ENCODE results near the gene PLEKHA4.
"Not testable (repeated sequence)": the region's sequence is repeated elsewhere in the genome, so short reads cannot be mapped to it uniquely, and the experiment has no call there.

The PLEKHA4 gene

DNA sequence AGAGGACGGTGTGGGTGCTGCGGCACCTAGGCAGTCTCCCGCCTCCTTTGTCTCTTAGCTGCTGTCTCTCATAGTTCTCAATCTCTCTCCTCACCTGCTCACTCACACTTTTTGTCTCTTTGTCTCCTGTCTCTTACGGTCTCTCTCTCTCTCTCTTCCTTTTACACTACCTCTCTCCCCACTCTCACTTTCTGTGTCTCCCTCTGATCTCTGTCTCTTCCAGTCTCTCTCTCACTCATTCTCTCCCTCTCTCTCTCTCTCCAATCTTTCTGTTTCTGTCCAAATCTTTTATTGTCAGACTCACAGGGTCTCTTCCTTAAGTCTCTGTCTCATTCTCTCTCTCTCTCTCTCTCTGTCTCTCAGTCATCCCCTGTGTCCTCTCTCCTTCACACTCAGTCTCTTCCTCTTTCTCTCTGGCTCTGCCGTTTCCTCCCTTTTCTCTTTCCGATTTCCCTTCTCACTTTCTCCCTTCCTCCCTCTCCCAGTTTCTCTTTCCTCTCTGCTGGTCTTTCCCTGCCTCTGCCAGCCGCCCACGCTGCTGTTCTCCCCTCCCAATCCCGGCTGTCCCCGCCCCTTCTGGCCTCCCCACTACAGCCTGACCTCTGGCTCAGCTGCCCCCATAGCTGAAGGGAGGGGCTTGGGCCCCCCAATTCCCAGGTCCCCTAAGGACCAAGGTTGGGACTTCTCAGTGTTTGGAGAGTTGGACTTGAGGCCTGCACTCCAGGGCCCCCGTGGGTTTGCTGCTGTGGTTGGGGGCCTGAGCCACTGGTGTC lies at the start of gene PLEKHA4:
Gene PLEKHA4, minus strand, starts transcription at position 504 of the 773 bp plus-strand sequence. CDS start 997 bp downstream, outside the sequence.
- FAIRE-seq: no peak
- DNase-seq (ENCODE audit: insufficient read length, low spot score): no peak

- FAIRE-seq: no peak
- no peak for DNase-seq (ENCODE audit: insufficient read length, low spot score)
These were observed 49.7 kb upstream of the PLEKHA4 start for GRCh38 chr19:48918071-48918470.

DNA sequence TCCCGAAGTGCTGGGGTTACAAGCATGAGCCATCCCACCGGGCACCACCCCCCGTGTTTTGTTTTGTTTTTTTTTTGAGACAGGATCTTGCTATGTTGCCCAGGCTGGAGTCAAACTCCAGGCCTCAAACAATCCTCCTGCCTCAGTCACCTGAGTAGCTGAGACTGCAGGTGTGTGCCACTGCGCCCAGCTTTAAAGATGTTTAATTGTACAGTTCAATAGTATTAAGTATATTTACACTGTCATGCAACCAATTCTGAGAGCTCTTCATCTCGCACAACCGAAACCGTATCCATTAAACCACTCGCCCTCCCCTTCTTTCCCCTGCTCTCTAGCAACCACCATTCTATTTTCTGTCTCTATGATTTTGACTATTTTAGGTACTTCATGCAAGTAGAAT lies 47.3 kb upstream of the PLEKHA4 start:
- DNase-seq (ENCODE audit: insufficient read length, low spot score) (no peak), FAIRE-seq (no peak)

- FAIRE-seq: no peak
- no peak for DNase-seq (ENCODE audit: insufficient read length, low spot score)
These were observed 45.8 kb upstream of the PLEKHA4 start for GRCh38 chr19:48914181-48914580.

DNA sequence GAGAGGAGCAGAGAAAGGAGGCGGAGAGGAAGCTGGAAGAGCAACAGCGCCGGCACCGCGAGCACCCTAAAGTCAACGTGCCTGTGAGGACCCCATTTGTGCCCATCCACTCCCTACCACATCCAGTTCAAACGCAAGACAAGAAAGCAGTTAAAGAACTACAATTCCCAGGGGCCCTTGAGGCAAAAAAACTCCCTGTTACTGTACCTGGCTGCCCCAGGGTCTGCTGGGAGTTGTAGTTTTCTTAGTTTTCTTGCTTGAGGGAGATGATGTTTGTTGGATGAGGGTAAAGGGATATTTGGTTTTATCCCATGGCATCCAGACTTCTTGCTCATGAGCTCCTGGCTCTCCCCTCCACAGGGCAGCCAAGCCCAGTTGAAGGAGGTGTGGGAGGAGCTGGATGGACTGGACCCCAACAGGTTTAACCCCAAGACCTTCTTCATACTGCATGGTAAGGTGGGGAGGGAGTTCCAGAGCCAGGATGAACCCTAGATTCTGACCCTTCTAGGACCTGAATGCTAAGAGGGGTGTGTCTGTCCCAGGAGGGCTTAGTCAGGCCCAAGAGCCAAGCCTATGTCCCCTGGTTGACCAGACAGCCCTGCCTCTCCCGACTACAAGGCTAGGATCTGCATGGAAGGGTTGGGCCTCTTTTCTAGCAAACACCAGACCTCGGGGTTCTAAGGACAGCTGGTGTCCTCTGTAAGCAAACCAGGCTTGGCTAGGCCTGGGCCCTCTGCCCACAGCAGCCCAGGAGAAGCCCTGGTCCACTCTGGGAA lies 44.9 kb upstream of the PLEKHA4 start:
- DNase-seq (ENCODE audit: insufficient read length, low spot score) (no peak), FAIRE-seq (no peak)

GRCh38 chr19:48910803-48911202 lies 42.4 kb upstream of the PLEKHA4 start:
- FAIRE-seq (no peak), DNase-seq (ENCODE audit: insufficient read length, low spot score) (no peak)

GRCh38 chr19:48909424-48910077 lies 41.1 kb upstream of the PLEKHA4 start:
- not testable (repeated sequence) for FAIRE-seq; DNase-seq (ENCODE audit: insufficient read length, low spot score)

DNA sequence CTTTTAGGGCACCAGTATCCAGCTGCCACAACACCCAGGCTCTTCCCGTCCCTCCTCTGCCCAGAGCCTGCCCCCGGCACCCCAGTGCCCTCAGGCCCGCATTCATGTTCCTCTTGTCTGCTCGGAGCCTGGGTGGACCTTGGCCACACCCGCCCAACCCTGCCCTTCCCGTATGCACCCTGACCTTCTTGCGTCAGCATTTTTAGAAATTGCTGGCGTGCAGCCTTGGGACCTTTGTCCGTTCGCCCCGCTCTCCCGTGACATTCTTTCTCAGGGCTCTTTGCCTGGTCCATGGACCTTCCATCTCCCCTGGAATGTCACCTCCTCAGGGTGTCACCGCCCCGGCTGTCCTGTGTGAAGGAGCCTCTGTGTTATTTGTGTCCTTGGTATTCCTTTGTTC lies 39.3 kb upstream of the PLEKHA4 start:
- DNase-seq (ENCODE audit: insufficient read length, low spot score) (no peak), FAIRE-seq (no peak)

DNA sequence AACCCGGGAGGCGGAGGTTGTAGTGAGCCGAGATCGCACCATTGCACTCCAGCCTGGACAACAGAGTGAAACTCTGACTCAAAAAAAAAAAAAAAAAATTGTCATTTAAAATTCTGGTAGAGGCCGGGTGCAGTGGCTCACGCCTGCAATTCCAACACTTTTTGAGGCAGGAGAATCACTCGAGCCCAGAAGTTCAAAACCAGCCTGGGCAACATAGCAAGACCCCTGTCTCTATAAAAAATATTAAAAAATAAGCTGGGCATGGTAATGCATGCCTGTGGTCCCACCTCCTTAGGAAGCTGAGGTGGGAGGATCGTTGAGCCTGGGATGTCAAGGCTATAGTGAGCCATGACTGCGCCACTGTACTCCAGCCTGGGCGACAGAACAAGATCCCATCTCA lies 37.9 kb upstream of the PLEKHA4 start:
- no peak for DNase-seq (ENCODE audit: insufficient read length, low spot score)
- no peak for FAIRE-seq

- FAIRE-seq: no peak
- no peak for DNase-seq (ENCODE audit: insufficient read length, low spot score)
These were observed 37.2 kb upstream of the PLEKHA4 start for GRCh38 chr19:48905664-48906063.

DNA sequence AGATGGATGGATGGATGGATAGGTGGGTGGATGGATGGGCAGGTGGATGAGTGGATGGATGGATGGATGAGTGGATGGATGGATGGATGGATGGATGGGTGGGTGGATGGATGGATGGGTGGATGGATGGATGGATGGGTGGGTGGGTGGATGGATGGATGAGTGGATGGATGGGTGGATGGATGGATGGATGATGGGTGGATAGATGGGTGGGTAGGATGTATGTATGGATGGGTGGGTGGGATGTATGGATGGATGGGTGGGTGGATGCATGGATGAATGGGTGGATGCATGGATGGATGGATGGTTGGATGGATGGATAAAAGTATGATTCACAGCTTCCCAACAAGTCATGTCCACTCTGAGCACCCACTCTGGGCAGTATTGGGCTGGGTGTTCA lies 35.4 kb upstream of the PLEKHA4 start:
- not testable (repeated sequence) for DNase-seq (ENCODE audit: insufficient read length, low spot score)
- FAIRE-seq: peak; percentile 54

- not testable (repeated sequence) for FAIRE-seq; DNase-seq (ENCODE audit: insufficient read length, low spot score)
These were observed 33.9 kb upstream of the PLEKHA4 start for GRCh38 chr19:48902291-48902690.

DNA sequence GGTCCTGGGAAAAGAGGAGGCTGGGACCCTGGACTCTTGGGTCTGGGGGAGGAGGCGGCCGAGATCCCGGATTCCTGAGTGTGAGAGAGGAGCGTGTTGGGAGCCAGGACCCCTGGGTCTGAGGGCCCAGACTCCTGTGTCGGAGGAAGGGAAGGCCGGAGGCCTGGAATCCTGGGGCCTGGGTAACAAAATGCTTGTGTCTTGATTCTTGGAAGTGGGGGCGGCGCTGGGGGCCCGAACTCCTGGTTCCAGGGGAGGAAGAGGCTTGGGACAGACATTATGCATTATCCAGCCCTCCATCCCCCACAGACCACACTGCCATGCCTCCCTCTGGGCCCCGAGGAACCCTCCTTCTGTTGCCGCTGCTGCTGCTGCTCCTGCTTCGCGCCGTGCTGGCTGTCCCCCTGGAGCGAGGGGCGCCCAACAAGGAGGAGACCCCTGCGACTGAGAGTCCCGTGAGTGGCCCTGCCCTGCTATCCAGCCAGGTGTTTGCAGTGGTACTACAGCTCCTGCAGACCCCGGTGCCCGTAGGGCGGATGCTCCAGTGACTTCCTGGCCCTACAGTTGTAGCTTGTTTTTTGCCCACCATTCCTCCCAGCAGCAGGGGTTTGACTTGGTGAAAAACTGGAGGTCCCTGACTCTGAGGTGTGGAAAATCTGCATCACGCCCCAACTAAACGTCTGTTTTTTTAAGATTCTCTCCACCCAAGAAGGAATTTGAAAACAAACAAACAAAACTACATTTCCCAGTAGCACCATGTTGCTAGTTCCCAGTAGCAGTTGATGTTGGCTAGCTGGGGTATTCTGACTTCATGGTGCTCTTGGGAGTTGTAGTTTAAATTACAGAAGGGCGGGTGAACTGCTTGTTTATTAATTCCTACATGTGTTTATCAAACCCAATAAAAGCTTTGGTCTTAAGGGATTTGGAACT lies 32.3 kb upstream of the PLEKHA4 start:
- DNase-seq (ENCODE audit: insufficient read length, low spot score) (no peak), FAIRE-seq (no peak)

GRCh38 chr19:48899781-48900476 lies 31.5 kb upstream of the PLEKHA4 start, which contains the start of gene NUCB1:
Gene NUCB1 (plus strand): TSS chr19:48900312. CDS start chr19:48900797, 485 bp downstream.
- FAIRE-seq (peak; percentile 94), DNase-seq (ENCODE audit: insufficient read length, low spot score) (peak; percentile 99)

GRCh38 chr19:48899386-48899749 lies 31.0 kb upstream of the PLEKHA4 start:
- not testable (repeated sequence) for DNase-seq (ENCODE audit: insufficient read length, low spot score); FAIRE-seq

DNA sequence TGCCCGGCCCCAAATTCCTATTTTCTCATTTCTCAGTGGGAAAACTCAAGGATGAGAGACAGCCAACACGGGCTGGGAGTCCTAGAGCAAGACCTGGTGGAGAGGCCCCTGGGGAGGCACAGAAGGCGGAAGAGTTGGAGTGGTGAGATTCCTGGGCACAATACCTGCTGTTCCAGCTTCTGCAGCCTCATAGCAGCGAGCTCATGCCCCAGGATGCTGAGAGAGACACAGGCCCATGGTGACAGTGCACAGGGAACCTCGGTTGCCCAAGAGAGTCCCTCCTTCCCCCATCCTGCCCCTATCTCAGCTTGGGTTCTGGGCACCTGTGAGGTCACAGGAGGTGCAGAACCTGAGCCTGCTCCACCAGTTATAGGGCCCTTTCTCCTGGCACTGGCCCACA lies 28.8 kb upstream of the PLEKHA4 start:
- no peak for DNase-seq (ENCODE audit: insufficient read length, low spot score)
- no peak for FAIRE-seq

DNA sequence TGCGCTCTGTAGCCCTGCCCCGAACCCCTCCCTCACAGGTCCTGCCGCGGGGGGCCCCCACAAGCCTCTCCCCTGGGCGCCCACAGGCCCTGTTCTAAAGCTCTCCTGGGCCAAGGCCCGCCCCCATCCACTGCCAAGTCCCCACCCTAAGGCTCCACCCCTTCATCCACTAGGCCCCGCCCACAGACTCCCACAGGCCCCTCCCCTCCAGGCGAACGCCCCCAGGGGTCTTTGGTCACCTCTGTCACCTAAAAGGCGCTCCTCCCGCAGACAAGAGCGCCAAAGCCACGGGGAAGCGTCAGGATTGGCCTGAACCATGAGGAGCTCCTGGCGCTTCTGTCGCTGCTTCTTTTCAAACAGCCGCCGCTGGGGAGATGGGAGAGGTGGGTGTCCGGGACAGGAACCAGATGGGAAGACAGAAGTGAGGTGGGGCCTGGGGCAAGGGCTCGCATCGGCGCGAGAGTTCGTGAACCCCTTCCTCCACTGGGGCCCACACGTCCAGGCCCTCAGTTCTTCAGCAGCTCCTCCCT lies 27.8 kb upstream of the PLEKHA4 start:
- DNase-seq (ENCODE audit: insufficient read length, low spot score): no peak

DNA sequence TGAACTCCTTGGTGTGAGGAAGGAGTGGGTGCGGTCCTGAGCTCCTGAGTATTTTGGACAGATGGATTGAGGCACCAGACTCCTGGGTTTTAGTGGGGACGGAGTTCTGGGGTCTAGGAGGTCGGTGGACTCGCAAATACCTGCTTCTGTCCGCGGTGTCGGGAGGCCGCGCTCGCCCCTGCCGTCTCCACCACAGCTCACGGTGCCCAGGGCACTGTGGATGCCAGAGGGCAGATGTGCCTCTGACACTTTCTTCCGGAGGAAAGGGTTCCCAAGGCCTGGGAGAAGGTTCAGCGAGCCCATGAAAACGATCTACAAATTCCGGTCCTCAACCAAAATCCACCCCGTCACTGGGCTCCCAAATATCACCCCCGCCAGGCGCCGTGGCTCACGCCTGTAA lies 26.8 kb upstream of the PLEKHA4 start:
- DNase-seq (ENCODE audit: insufficient read length, low spot score): no peak
- no peak for FAIRE-seq

More for the DNA sequence above, 27.8 kb upstream of the PLEKHA4 start:
- FAIRE-seq: no peak

GRCh38 chr19:48890551-48890950 lies 22.1 kb upstream of the PLEKHA4 start:
- DNase-seq (ENCODE audit: insufficient read length, low spot score) (no peak), FAIRE-seq (no peak)

Data from HTR-8/SVneo (cell line).